H1 (cell line): ENCODE data around the gene LBH. TPM values are rescaled to one million over a fixed set of nuclear protein-coding genes. Genes with fewer than 3 reads are reported as not detected.

Experiments
- CTCF ChIA-PET: fragments of 300-600 bp; sonication (Branson Sonifier 250); formaldehyde crosslinking; loops from one replicate; lab custom pipeline; 2021; ENCODE audit not compliant: partially characterized antibody; lab: Charles Lee
- POLR2A ChIA-PET: fragments of 300-600 bp; sonication (Branson Sonifier 250); formaldehyde crosslinking; loops from one replicate; lab custom pipeline; 2021; ENCODE audit warnings: inconsistent platforms; ENCODE audit not compliant: partially characterized antibody; lab: Charles Lee
- DNase-seq, 2 experiments: peaks; one replicate each; pipeline versions ENCODE4 v3.0.0 to v3.0.0-alpha.2; 2010 to 2022; ENCODE audit warnings: low spot score in 2 of 2, low read depth in 1 of 2, mixed read lengths in 1 of 2
- FAIRE-seq: peaks from 2 replicates; lab custom pipeline; 2011; peaks lifted over from hg19 to GRCh38; lab: Jason Lieb, UNC
- H2AFZ ChIP-seq: 2 replicates; pipeline ENCODE4 v1.8.1; 2012; ENCODE audit warnings: low read length, inconsistent platforms
- H2AK5ac ChIP-seq: 2 replicates; pipeline ENCODE4 v1.6.1; 2013; ENCODE audit warnings: low read depth, low read length
- H2BK120ac ChIP-seq: replicated peaks from 2 replicates; pipeline ENCODE3; 2013; ENCODE audit warnings: low read depth, low read length, inconsistent platforms
- H2BK12ac ChIP-seq: 2 replicates; pipeline ENCODE4 v1.6.1; 2013; ENCODE audit warnings: low read depth, low read length
- H2BK15ac ChIP-seq: 2 replicates; pipeline ENCODE4 v1.6.1; 2013; ENCODE audit warnings: low read length
- H2BK20ac ChIP-seq: 2 replicates; pipeline ENCODE4 v1.6.1; 2013; ENCODE audit warnings: low read length
- H2BK5ac ChIP-seq: 2 replicates; pipeline ENCODE4 v1.6.1; 2013; ENCODE audit warnings: low read depth, low read length
- H3K14ac ChIP-seq: 2 replicates; pipeline ENCODE4 v1.6.1; 2013; ENCODE audit warnings: inconsistent platforms; ENCODE audit not compliant: insufficient read length
- H3K18ac ChIP-seq: 2 replicates; pipeline ENCODE4 v1.6.1; 2013; ENCODE audit warnings: low read length; ENCODE audit errors: extremely low read depth
- H3K23ac ChIP-seq: 2 replicates; pipeline ENCODE4 v1.6.1; 2013; ENCODE audit warnings: inconsistent platforms; ENCODE audit not compliant: insufficient read length
- H3K23me2 ChIP-seq: 2 replicates; pipeline ENCODE4 v1.6.1; 2013; ENCODE audit warnings: low read depth, low read length
- H3K27ac ChIP-seq: 2 replicates; pipeline ENCODE4 v1.6.1; 2011; ENCODE audit warnings: low read depth, low read length, inconsistent platforms
- H3K27me3 ChIP-seq, 4 experiments: replicated peaks in 1 of 4; 1 replicate in 1 of 4; 2 replicates in 3 of 4; pipeline versions ENCODE4 v1.6.1 to v1.8.1; 2011 to 2013; ENCODE audit warnings: low read length in 3 of 4, mild to moderate bottlenecking in 3 of 4, inconsistent platforms in 2 of 4, mixed read lengths in 2 of 4, moderate library complexity in 1 of 4; ENCODE audit not compliant: control insufficient read depth in 3 of 4, insufficient read depth in 3 of 4; ENCODE audit errors: extremely low read depth in 1 of 4
- H3K36me3 ChIP-seq, 4 experiments: 2 replicates each; pipeline versions ENCODE4 v1.6.1 to v1.8.1; 2011 to 2013; ENCODE audit warnings: mild to moderate bottlenecking in 4 of 4, low read length in 3 of 4, moderate library complexity in 2 of 4, control low read depth in 1 of 4, inconsistent platforms in 1 of 4; ENCODE audit not compliant: insufficient read depth in 4 of 4, control insufficient read depth in 2 of 4
- H3K4ac ChIP-seq: replicated peaks from 2 replicates; pipeline ENCODE3; 2013; ENCODE audit warnings: low read length, low read depth, mixed read lengths, inconsistent platforms; ENCODE audit not compliant: insufficient read length
- H3K4me1 ChIP-seq, 4 experiments: replicated peaks in 1 of 4; 1 replicate in 1 of 4; 2 replicates in 3 of 4; pipeline versions ENCODE4 v1.6.1 to v1.8.1; 2011 to 2013; ENCODE audit warnings: low read length in 3 of 4, inconsistent platforms in 2 of 4, mixed read lengths in 1 of 4; ENCODE audit not compliant: insufficient read depth in 4 of 4, control insufficient read depth in 3 of 4
- H3K4me2 ChIP-seq, 2 experiments: 2 replicates each; pipeline versions ENCODE4 v1.6.1 to v1.8.1; 2011 to 2013; ENCODE audit warnings: low read depth in 2 of 2, low read length in 2 of 2, control low read depth in 1 of 2, inconsistent platforms in 1 of 2, mild to moderate bottlenecking in 1 of 2; ENCODE audit not compliant: insufficient read depth in 1 of 2
- H3K4me3 ChIP-seq, 4 experiments: fragments of 200-600, 300-600 bp in 1 of 4; sonication (generic), shearing (Covaris generic), sonication (Bioruptor Twin) in 1 of 4; 2 replicates each; pipeline versions ENCODE4 v1.5.1 to v1.8.1; 2011 to 2016; ENCODE audit warnings: low read length in 4 of 4, low read depth in 3 of 4, control low read depth in 2 of 4, inconsistent platforms in 2 of 4, mild to moderate bottlenecking in 2 of 4, mixed read lengths in 1 of 4, moderate library complexity in 1 of 4; ENCODE audit not compliant: insufficient read depth in 2 of 4; ENCODE audit errors: extremely low read depth in 1 of 4
- H3K56ac ChIP-seq: replicated peaks from 2 replicates; pipeline ENCODE3; 2013; ENCODE audit warnings: low read depth, mild to moderate bottlenecking, mixed read lengths, low read length, inconsistent platforms; ENCODE audit not compliant: insufficient read length
- H3K79me1 ChIP-seq: 2 replicates; pipeline ENCODE4 v1.6.1; 2013; ENCODE audit warnings: low read depth, low read length, control low read depth
- H3K79me2 ChIP-seq, 2 experiments: 2 replicates each; pipeline versions ENCODE4 v1.6.1 to v1.8.1; 2012 to 2013; ENCODE audit warnings: low read length in 2 of 2, mild to moderate bottlenecking in 2 of 2, inconsistent platforms in 1 of 2; ENCODE audit not compliant: insufficient read depth in 2 of 2, control insufficient read depth in 1 of 2
- H3K9ac ChIP-seq, 4 experiments: replicated peaks in 1 of 4; 1 replicate in 1 of 4; 2 replicates in 3 of 4; pipeline versions ENCODE4 v1.6.1 to v1.8.1; 2011 to 2013; ENCODE audit warnings: low read depth in 3 of 4, low read length in 3 of 4, control low read depth in 2 of 4, mild to moderate bottlenecking in 2 of 4, moderate library complexity in 2 of 4, inconsistent platforms in 1 of 4; ENCODE audit errors: extremely low read depth in 1 of 4
- H3K9me3 ChIP-seq, 2 experiments: 2 replicates each; pipeline versions ENCODE4 v1.6.1 to v1.8.1; 2012 to 2013; ENCODE audit warnings: mild to moderate bottlenecking in 2 of 2, moderate library complexity in 2 of 2, control low read depth in 1 of 2, inconsistent platforms in 1 of 2, low read depth in 1 of 2, low read length in 1 of 2, mixed read lengths in 1 of 2; ENCODE audit not compliant: insufficient read depth in 2 of 2
- H4K20me1 ChIP-seq, 2 experiments: replicated peaks in 1 of 2; 2 replicates each; pipeline versions ENCODE3 to v1.8.1; 2011 to 2013; ENCODE audit warnings: inconsistent platforms in 2 of 2, low read length in 2 of 2, mild to moderate bottlenecking in 1 of 2; ENCODE audit not compliant: insufficient read depth in 2 of 2, control insufficient read depth in 1 of 2
- H4K5ac ChIP-seq: 2 replicates; pipeline ENCODE4 v1.6.1; 2013; ENCODE audit warnings: low read length, low read depth, mixed read lengths, inconsistent platforms; ENCODE audit not compliant: insufficient read length
- H4K8ac ChIP-seq: 2 replicates; pipeline ENCODE4 v1.8.0; 2013; ENCODE audit warnings: mild to moderate bottlenecking, moderate library complexity, low read length, inconsistent platforms; ENCODE audit not compliant: insufficient read depth; ENCODE audit errors: extremely low read depth
- H4K91ac ChIP-seq: replicated peaks from 2 replicates; pipeline ENCODE3; 2013; ENCODE audit warnings: low read length, mixed read lengths, inconsistent platforms; ENCODE audit not compliant: insufficient read length
- SAP30 ChIP-seq: fragments of 300-600 bp; sonication (generic); IDR thresholded peaks from 2 replicates; pipeline ENCODE4 v1.7.1; 2012; ENCODE audit warnings: low read length, moderate library complexity, mild to moderate bottlenecking, inconsistent platforms; ENCODE audit not compliant: insufficient read depth, insufficient replicate concordance
- TEAD4 ChIP-seq: IDR thresholded peaks from 2 replicates; pipeline ENCODE4 v1.6.1; 2012; ENCODE audit warnings: low read depth, low read length, inconsistent platforms, mixed read lengths
- WGBS, 2 experiments: shearing (Covaris generic) in 1 of 2; methylation state at CpG; one replicate each; pipeline versions ENCODE4 v1.1.6 to v1.1.7; 2013 to 2015; ENCODE audit warnings: low lambda C conversion rate in 2 of 2, mixed read lengths in 2 of 2, inconsistent platforms in 1 of 2, low coverage in 1 of 2, missing lambda C conversion rate in 1 of 2; ENCODE audit not compliant: insufficient replicate concordance in 2 of 2, insufficient coverage in 1 of 2, insufficient read length in 1 of 2; ENCODE audit errors: extremely low coverage in 1 of 2, missing lambda C conversion rate in 1 of 2; 5-methylcytosine and 5-hydroxymethylcytosine counted together
- polyA plus RNA-seq, 7 experiments: library from polyadenylated mRNA; depleted of rRNA in 3 of 7; stranded (reverse) in 5 of 7; unstranded in 2 of 7; fragments of >200 nt in 5 of 7; fragments of 200-250 nt in 2 of 7; gene quantifications; 1 replicate in 5 of 7; 2 replicates in 1 of 7; 4 replicates in 1 of 7; pipeline versions ENCODE4 v1.2.1 to v1.2.3, GENCODE V29; 2011 to 2013; ENCODE audit warnings: missing spikeins in 2 of 7, mixed read lengths in 2 of 7
- total RNA-seq: library from RNA; stranded (reverse); fragmentation: NEBNext Ultra II Directional; extraction: Animal tissue kit (Norgen Biotek cat#: 25700); gene quantifications from 2 replicates; pipeline ENCODE4 v1.2.1, GENCODE V29; 2021

The LBH gene
- total and polyA plus RNA-seq, 2 of the 8 experiments (the other 6 are each of a cell fraction or from before 2014, with no cell fraction given): 25.7 to 34.5 TPM

DNA sequence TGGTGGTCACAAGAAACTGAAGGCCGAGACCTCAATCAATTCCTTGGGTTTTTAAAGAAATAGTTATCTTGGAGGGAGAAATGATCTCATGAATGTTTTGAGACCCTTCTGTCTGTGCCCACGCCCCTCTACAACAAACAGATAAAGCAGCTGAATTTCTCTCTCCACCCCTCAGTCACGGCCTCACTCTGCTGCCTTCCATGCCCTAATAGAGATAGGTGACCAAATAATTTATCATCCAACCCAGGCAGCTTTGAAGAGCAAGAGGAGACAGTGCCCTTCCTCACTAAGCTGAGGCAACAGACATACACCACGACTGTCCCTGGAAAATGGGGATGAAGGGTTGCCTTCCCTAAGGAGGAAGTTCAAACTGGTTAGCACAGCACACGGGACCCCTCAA is 71.2 kb downstream of the LBH start:
- Histone ChIP-seq H3K4me2 (peak overlapping the region in 1 of 2 experiments; percentile 53; a peak in 2 of 4 replicates), H3K18ac (no peak overlapping the region), H2AK5ac (no peak overlapping the region; the same call in 1 of the 2 replicates), H4K20me1 (no peaks in the 10 kb centered on the region), H3K23ac (no peak overlapping the region), H3K79me1 (no peaks in the 10 kb centered on the region), H2BK5ac (no peak overlapping the region), H3K27ac (no peak overlapping the region), H2BK15ac (peak overlapping the region; percentile 32; the same call in 1 of the 2 replicates), H3K23me2 (no peaks in the 10 kb centered on the region), H3K27me3 (peaks cover 0 to 7% (median 4%) of the 10 kb centered on the region in 4 experiments; a peak in 4 of 7 replicates), H4K8ac (no peak overlapping the region), H3K56ac (no peak overlapping the region), H3K4me3 (no peak overlapping the region), H2AFZ (no peak overlapping the region), H3K14ac (no peak overlapping the region), H4K5ac (no peak overlapping the region), H2BK120ac (no peak overlapping the region), H2BK12ac (peak overlapping the region; percentile 77), H3K9me3 (no peaks in the 10 kb centered on the region), H3K79me2 (no peaks in the 10 kb centered on the region), H3K9ac (no peak overlapping the region), H3K4me1 (peaks cover 8 to 29% (median 10%) of the 10 kb centered on the region in 4 experiments), H4K91ac (no peak overlapping the region)
- FAIRE-seq: no peak
- POLR2A ChIA-PET: no interaction called here
- 89% methylated on average over 5 of the region's 5 CpGs; no CpG with 5 or more reads in 1 of the 2 experiments for WGBS, 2 experiments
- CTCF ChIA-PET: interaction anchor here (1.5 to 5.7 kb wide), 3 partner anchors 14 to 63 kb away, joined by 4 to 32 read pairs (median 14); no protein-coding TSS in a partner anchor
- no peak for DNase-seq
- TF ChIP-seq TEAD4 (no peak), SAP30 (no peak)
- TF ChIP-seq, all 59 proteins: peak for 0
- Histone ChIP-seq H2BK20ac (no peak overlapping the region), H3K4ac (no peak overlapping the region), H3K36me3 (no peaks in the 10 kb centered on the region)
